ENCODE results near the gene AKAP1. TPM values are rescaled to one million over a fixed set of nuclear protein-coding genes. Genes with fewer than 3 reads are reported as not detected.

The AKAP1 gene
- total RNA-seq, 1 experiment from 2014 or later: 34.9 TPM

- peaks cover 5% of the 10 kb centered on the region; the same call in 1 of the 2 replicates for H3F3A ChIP-seq (ENCODE audit: insufficient read depth, low read depth)
- H3K4me2 ChIP-seq: no peak overlapping the region
- H3K36me3 ChIP-seq (ENCODE audit: low read depth): no peaks in the 10 kb centered on the region
- POLR2A ChIA-PET (ENCODE audit: unreplicated experiment): interaction anchor here (0.7 kb wide), 1 partner anchor 24 kb away, joined by 5 read pairs; no protein-coding TSS in a partner anchor
- peaks cover 7% of the 10 kb centered on the region for H3K4me1 ChIP-seq (replicated peaks; ENCODE audit: insufficient read depth)
- BruUV-seq (replicated peaks): no TSS peak
- no peaks in the 10 kb centered on the region for H3K9me3 ChIP-seq (ENCODE audit: insufficient read depth, low read depth)
- no peak overlapping the region for H3K4me3 ChIP-seq
- no peak for TF ChIP-seq CTCF (conservative IDR thresholded peaks at IDR 0.05)
- no peak for TF ChIP-seq EZH2 (IDR thresholded peaks at IDR 0.05; ENCODE audit: low read depth)
- H4K20me1 ChIP-seq (ENCODE audit: insufficient read depth): no peaks in the 10 kb centered on the region
- no peaks in the 10 kb centered on the region for H3K79me2 ChIP-seq (ENCODE audit: low read depth)
- no peaks in the 10 kb centered on the region for H3K27me3 ChIP-seq (ENCODE audit: insufficient read depth, low read depth)
- H3K27ac ChIP-seq: no peak overlapping the region
- DNase-seq: no peak
- intact Hi-C loops (cut with micrococcal nuclease; ENCODE audit: unreplicated experiment): no loop called here
- CTCF ChIA-PET: no interaction called here
- H3K9me2 ChIP-seq (ENCODE audit: insufficient read depth): no peaks in the 10 kb centered on the region
- no peak overlapping the region for H2AFZ ChIP-seq
Measured at GRCh38 chr17:57073626-57074025, 11.4 kb upstream of the AKAP1 start.

DNA sequence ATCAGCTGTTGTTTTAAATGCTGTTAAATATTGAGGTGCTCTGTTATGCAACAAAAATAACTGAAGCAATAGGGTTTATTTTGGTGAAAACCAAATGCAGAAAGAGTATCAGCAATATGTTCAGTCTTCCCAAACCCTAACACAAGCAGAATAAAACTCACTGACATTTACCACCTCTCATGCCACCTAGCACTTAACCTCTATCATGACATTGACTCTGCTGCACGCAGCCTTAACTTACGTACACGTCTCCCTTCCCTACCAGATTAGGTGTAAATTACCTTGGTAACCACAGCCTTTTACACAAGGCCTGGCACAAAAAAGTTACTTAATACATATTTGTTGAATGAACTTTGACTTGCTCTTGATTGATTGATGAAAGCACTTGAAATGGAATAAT lies 9.9 kb upstream of the AKAP1 start:
- Histone ChIP-seq H3K79me2 (ENCODE audit: low read depth) (no peaks in the 10 kb centered on the region), H4K20me1 (ENCODE audit: insufficient read depth) (no peaks in the 10 kb centered on the region), H3K4me3 (no peak overlapping the region), H3K36me3 (ENCODE audit: low read depth) (no peaks in the 10 kb centered on the region), H3K9me3 (ENCODE audit: insufficient read depth, low read depth) (no peaks in the 10 kb centered on the region), H3K4me2 (no peak overlapping the region), H3F3A (ENCODE audit: insufficient read depth, low read depth) (no peaks in the 10 kb centered on the region), H3K27ac (no peak overlapping the region), H3K4me1 (replicated peaks; ENCODE audit: insufficient read depth) (no peaks in the 10 kb centered on the region), H2AFZ (no peak overlapping the region), H3K9me2 (ENCODE audit: insufficient read depth) (no peaks in the 10 kb centered on the region), H3K27me3 (ENCODE audit: insufficient read depth, low read depth) (no peaks in the 10 kb centered on the region)
- no TSS peak for BruUV-seq (replicated peaks)
- CTCF ChIA-PET: no interaction called here
- intact Hi-C loops (cut with micrococcal nuclease; ENCODE audit: unreplicated experiment): no loop called here
- no peak for DNase-seq
- POLR2A ChIA-PET (ENCODE audit: unreplicated experiment): no interaction called here
- TF ChIP-seq EZH2 (IDR thresholded peaks at IDR 0.05; ENCODE audit: low read depth): no peak

GRCh38 chr17:57075785-57076184 lies 9.3 kb upstream of the AKAP1 start:
- TF ChIP-seq CTCF (conservative IDR thresholded peaks at IDR 0.05) (no peak), EZH2 (IDR thresholded peaks at IDR 0.05; ENCODE audit: low read depth) (no peak)
- Histone ChIP-seq H3K27me3 (ENCODE audit: insufficient read depth, low read depth) (no peaks in the 10 kb centered on the region), H3F3A (ENCODE audit: insufficient read depth, low read depth) (no peaks in the 10 kb centered on the region), H3K79me2 (ENCODE audit: low read depth) (no peaks in the 10 kb centered on the region), H3K9me2 (ENCODE audit: insufficient read depth) (no peaks in the 10 kb centered on the region), H3K27ac (no peak overlapping the region), H3K36me3 (ENCODE audit: low read depth) (no peaks in the 10 kb centered on the region), H3K4me2 (no peak overlapping the region), H4K20me1 (ENCODE audit: insufficient read depth) (no peaks in the 10 kb centered on the region), H3K9me3 (ENCODE audit: insufficient read depth, low read depth) (no peaks in the 10 kb centered on the region), H3K4me3 (no peak overlapping the region), H3K4me1 (replicated peaks; ENCODE audit: insufficient read depth) (0 out of 2 replicates have a peak, but pooled peaks cover 5% of the 10 kb centered on the region), H2AFZ (no peak overlapping the region)
- no TSS peak for BruUV-seq (replicated peaks)
- intact Hi-C loops (cut with micrococcal nuclease; ENCODE audit: unreplicated experiment): no loop called here
- POLR2A ChIA-PET (ENCODE audit: unreplicated experiment): no interaction called here
- CTCF ChIA-PET: no interaction called here
- DNase-seq: no peak

DNA sequence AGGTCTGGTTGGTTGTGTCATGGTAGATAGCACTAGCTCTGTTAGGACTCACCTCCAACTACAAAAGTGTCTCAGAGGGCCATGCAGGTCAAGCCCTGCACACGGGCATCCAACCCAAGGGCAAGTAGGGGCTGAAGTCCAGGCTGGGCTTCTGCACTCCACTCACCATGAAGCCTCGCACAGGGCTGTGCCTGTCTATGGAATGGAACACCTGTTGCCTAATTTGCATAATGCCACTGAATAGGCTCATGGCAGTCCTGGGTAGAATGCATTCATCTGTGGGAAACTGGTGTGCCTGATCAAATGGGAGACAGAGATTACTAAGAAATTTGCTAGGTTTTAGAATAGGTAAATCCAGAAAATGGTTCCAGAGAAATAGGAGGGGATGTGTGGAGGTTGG lies 8.0 kb upstream of the AKAP1 start:
- Histone ChIP-seq H3K27me3 (ENCODE audit: insufficient read depth, low read depth) (no peaks in the 10 kb centered on the region), H3K4me2 (no peak overlapping the region), H3K27ac (no peak overlapping the region), H3K79me2 (ENCODE audit: low read depth) (no peaks in the 10 kb centered on the region), H3K4me3 (no peak overlapping the region), H3K36me3 (ENCODE audit: low read depth) (no peaks in the 10 kb centered on the region), H3K9me3 (ENCODE audit: insufficient read depth, low read depth) (no peaks in the 10 kb centered on the region), H2AFZ (no peak overlapping the region), H3F3A (ENCODE audit: insufficient read depth, low read depth) (no peaks in the 10 kb centered on the region), H3K4me1 (replicated peaks; ENCODE audit: insufficient read depth) (0 out of 2 replicates have a peak, but pooled peaks cover 7% of the 10 kb centered on the region), H4K20me1 (ENCODE audit: insufficient read depth) (no peaks in the 10 kb centered on the region), H3K9me2 (ENCODE audit: insufficient read depth) (no peaks in the 10 kb centered on the region)
- ChIA-PET CTCF (interaction anchor here (0.6 kb wide), 1 partner anchor 260 kb away, joined by 5 read pairs; no protein-coding TSS in a partner anchor), POLR2A (ENCODE audit: unreplicated experiment) (no interaction called here)
- intact Hi-C loops (cut with micrococcal nuclease; ENCODE audit: unreplicated experiment): no loop called here
- no TSS peak for BruUV-seq (replicated peaks)
- DNase-seq: no peak
- TF ChIP-seq EZH2 (IDR thresholded peaks at IDR 0.05; ENCODE audit: low read depth) (no peak), CTCF (conservative IDR thresholded peaks at IDR 0.05) (no peak)

Data from PC-9 (cell line).